Gastrocnemius medialis (tissue), 4 donors: ENCODE results near the gene ATXN1.

Experiments used
- CTCF ChIP-seq, 5 experiments: fragments of 450-650 bp in 3 of 5; fragments of 200-600 bp in 2 of 5; sonication (generic) in 2 of 5; IDR thresholded peaks in 4 of 5; conservative IDR thresholded peaks in 1 of 5; 1 replicate in 4 of 5; 2 replicates in 1 of 5; pipeline ENCODE4 v1.5.1; 2016 to 2019; ENCODE audit warnings: antibody characterized with exemption in 5 of 5, mild to moderate bottlenecking in 3 of 5, moderate library complexity in 3 of 5
- POLR2A ChIP-seq, 2 donors: fragments of 450-650 bp; IDR thresholded peaks; one replicate each; pipeline ENCODE4 v1.6.1; 2017; ENCODE audit warnings: antibody characterized with exemption in 2 of 2, mild to moderate bottlenecking in 2 of 2, moderate library complexity in 2 of 2

GRCh38 chr6:16547587-16547986, 213.7 kb downstream of the ATXN1 start:
- TF ChIP-seq CTCF (IDR thresholded peaks at IDR 0.05 in 4 of 5, conservative IDR thresholded peaks at IDR 0.05 in 1 of 5) (no peak), POLR2A (IDR thresholded peaks at IDR 0.05) (no peak)
